GM06990 (cell line): Measurements from ENCODE around the gene OR2W1.
A peak's percentile ranks its signal among the peaks of the same experiment; 100 is the strongest.

ENCODE experiments used
- DNase-seq: peaks from one replicate; pipeline ENCODE4 v3.0.0-alpha.2; 2011; ENCODE audit not compliant: insufficient read length; ENCODE audit errors: extremely low read depth
- H3K27me3 ChIP-seq: replicated peaks from 2 replicates; pipeline ENCODE4 v1.6.0; 2011; ENCODE audit warnings: low read length; ENCODE audit not compliant: control insufficient read depth, insufficient read depth
- H3K36me3 ChIP-seq: 2 replicates; pipeline ENCODE4 v1.5.1; 2011; ENCODE audit warnings: low read length; ENCODE audit not compliant: control insufficient read depth, insufficient read depth
- H3K4me3 ChIP-seq: replicated peaks from 2 replicates; pipeline ENCODE4 v1.5.1; 2011; ENCODE audit warnings: low read depth, mild to moderate bottlenecking, control low read depth, low read length
- CTCF ChIP-seq: IDR thresholded peaks from 2 replicates; pipeline ENCODE4 v1.5.1; 2011; ENCODE audit warnings: low read length, control low read depth, mild to moderate bottlenecking, inconsistent platforms; ENCODE audit not compliant: insufficient read depth, poor library complexity, severe bottlenecking

Gene OR2W1

GRCh38 chr6:29021434-29021833, 23.5 kb downstream of the OR2W1 start:
- no peaks in the 10 kb centered on the region for H3K36me3 ChIP-seq
- no peak overlapping the region for H3K4me3 ChIP-seq
- TF ChIP-seq CTCF, result no peak
- H3K27me3 ChIP-seq, result no peaks in the 10 kb centered on the region
- DNase-seq, result no peak

GRCh38 chr6:29019629-29020028, 25.3 kb downstream of the OR2W1 start:
- TF ChIP-seq CTCF, result no peak
- Histone ChIP-seq H3K4me3 (no peak overlapping the region), H3K36me3 (no peaks in the 10 kb centered on the region), H3K27me3 (no peaks in the 10 kb centered on the region)
- no peak for DNase-seq

- TF ChIP-seq CTCF, result no peak
- Histone ChIP-seq H3K4me3 (no peak overlapping the region), H3K27me3 (no peaks in the 10 kb centered on the region; the same call in 1 of the 2 replicates), H3K36me3 (no peaks in the 10 kb centered on the region)
- DNase-seq, result no peak
Measured at GRCh38 chr6:29017428-29017802, 27.6 kb downstream of the OR2W1 start.

- peak; percentile 77 for DNase-seq
- H3K36me3 ChIP-seq, result no peaks in the 10 kb centered on the region
- H3K4me3 ChIP-seq, result peak overlapping the region; percentile 44
- TF ChIP-seq CTCF, result peak; percentile 87
- H3K27me3 ChIP-seq, result no peaks in the 10 kb centered on the region; the same call in 1 of the 2 replicates
Measured at GRCh38 chr6:29016559-29017427, 28.2 kb downstream of the OR2W1 start.

GRCh38 chr6:29014729-29015608, 30.0 kb downstream of the OR2W1 start:
- H3K36me3 ChIP-seq, result no peaks in the 10 kb centered on the region
- H3K27me3 ChIP-seq, result no peaks in the 10 kb centered on the region; the same call in none of the 2 replicates
- no peak for DNase-seq
- no peak for TF ChIP-seq CTCF
- no peak overlapping the region for H3K4me3 ChIP-seq
